ENCODE data around the gene CNOT1. TPM values are rescaled to one million over a fixed set of nuclear protein-coding genes. Genes with fewer than 3 reads are reported as not detected.
"Not testable (repeated sequence)": the region's sequence is repeated elsewhere in the genome, so short reads cannot be mapped to it uniquely, and the experiment has no call there.

Gene CNOT1
- total and polyA plus RNA-seq, 2 experiments from 2014 or later: 49.3 to 71.8 TPM

DNA sequence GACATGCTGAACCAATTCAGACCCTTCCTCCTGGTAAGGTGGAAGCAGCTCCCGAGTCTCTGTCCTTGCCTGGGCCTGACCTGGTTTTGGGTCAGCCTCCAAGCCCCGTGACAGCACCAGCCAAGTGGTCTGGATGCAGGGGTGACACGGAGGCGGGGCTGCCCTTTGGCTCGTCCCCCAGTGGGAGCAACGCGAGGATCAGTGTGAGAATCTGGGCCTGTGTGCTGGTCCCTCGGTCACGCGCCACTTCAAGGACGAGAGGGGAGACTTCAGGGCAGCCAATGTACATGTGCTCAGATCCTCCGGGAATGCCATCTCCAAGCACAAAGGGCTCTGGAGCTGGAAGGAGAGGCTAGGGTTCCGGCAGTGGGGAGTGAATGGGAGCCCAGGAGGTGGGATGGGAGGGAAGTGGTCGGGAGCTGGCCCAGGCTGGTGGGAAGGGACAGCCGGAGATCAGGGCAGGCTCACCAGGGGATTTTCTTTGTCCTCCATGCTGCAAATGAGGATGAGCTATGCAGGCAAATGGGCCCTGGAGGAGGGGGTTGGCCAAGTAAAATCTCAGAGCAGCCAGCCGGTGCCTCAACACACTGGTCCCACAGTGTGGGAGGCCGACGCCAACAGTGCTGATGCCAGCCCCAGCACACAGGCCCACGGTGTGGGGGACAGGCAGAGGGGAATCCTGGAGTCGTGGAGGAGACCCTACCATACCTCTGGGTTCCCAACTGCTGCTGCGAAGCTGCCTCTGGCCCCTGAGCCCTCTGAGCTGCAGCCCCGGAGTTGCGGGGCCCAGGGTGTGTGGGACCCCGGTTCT, 133.9 kb downstream of the CNOT1 start:
- Histone ChIP-seq H3K36me3 (no peaks in the 10 kb centered on the region), H3K4me1 (ENCODE audit: low read depth) (peaks cover 3% of the 10 kb centered on the region), H3K4me3 (no peak overlapping the region), H3K27me3 (no peaks in the 10 kb centered on the region), H3K9me3 (ENCODE audit: low read depth) (no peaks in the 10 kb centered on the region), H3K27ac (no peak overlapping the region)
- no peak for DNase-seq (ENCODE audit: low read depth in 1 of 2, low spot score in 1 of 2)
- TF ChIP-seq, protein P1, sequence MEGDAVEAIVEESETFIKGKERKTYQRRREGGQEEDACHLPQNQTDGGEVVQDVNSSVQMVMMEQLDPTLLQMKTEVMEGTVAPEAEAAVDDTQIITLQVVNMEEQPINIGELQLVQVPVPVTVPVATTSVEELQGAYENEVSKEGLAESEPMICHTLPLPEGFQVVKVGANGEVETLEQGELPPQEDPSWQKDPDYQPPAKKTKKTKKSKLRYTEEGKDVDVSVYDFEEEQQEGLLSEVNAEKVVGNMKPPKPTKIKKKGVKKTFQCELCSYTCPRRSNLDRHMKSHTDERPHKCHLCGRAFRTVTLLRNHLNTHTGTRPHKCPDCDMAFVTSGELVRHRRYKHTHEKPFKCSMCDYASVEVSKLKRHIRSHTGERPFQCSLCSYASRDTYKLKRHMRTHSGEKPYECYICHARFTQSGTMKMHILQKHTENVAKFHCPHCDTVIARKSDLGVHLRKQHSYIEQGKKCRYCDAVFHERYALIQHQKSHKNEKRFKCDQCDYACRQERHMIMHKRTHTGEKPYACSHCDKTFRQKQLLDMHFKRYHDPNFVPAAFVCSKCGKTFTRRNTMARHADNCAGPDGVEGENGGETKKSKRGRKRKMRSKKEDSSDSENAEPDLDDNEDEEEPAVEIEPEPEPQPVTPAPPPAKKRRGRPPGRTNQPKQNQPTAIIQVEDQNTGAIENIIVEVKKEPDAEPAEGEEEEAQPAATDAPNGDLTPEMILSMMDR (IDR thresholded peaks at IDR 0.05; ENCODE audit: low read depth, low read length): no peak

DNA sequence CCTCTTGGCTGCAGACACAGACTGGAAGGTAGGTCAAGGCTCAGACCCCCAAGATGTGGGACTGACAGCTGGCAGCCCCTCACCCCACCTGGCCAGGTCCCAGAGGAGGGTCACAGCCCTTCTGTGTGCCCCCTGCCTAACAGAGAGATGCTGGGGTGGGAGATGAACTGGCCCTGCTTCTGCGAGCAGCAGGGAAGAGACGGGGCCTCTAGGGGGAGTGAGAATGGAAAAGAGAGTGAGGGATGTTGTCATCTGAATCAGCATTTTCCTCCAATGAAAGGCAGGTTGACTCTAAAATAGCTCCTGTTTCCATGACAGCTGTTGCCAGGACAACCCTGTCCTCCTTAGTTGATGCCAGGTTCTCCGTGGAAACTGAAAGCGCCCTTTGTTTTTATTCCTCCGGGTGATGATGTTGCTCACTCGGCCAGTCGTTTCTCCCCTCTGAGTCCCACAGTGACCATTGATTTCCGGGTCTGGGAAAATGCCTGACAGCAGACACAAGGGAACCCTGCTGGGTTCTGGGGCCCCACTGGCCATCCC, 134.6 kb downstream of the CNOT1 start:
- H3K36me3 ChIP-seq: no peaks in the 10 kb centered on the region
- no peak overlapping the region for H3K27ac ChIP-seq
- TF ChIP-seq, protein P1 (IDR thresholded peaks at IDR 0.05; ENCODE audit: low read depth, low read length): peak; percentile 80
- no peak overlapping the region for H3K4me3 ChIP-seq
- no peaks in the 10 kb centered on the region for H3K4me1 ChIP-seq (ENCODE audit: low read depth)
- DNase-seq (ENCODE audit: low read depth in 1 of 2, low spot score in 1 of 2): peak; percentile 85 to 97
- no peaks in the 10 kb centered on the region for H3K27me3 ChIP-seq
- H3K9me3 ChIP-seq (ENCODE audit: low read depth): no peaks in the 10 kb centered on the region

DNA sequence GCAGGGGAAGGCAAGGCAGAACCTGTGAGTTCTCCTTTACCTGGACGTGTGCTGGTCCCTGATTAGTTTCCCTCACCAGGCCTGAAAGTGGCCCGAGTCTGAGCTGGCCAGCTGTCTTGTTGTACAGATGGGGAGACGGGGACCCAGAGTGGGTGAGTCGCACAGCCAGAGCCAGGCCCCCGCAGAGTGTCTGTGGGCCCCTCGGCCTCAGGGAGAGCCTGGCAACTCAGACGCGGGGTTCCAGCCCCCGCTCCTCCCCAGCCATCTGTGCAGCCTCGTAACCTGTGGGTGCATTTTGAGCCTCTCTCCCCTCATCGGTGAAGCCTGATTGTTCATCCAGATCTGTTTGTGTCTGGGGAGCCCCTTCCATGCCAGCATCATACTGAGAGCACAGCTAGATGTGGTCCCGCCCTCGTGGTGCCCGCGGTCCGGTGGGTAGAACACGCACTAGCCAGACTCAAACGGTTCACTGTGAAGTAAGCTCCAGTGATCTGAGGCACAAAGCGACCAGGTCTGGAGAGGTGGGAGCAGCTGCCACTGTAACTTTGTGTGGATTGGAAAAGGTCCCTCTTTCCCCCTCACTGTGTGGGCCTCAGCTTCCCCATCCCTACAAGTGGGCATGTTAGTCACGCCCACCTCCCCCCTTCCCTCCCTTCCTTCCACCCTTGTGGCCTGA, 135.7 kb downstream of the CNOT1 start:
- TF ChIP-seq, protein P1 (IDR thresholded peaks at IDR 0.05; ENCODE audit: low read depth, low read length): no peak
- H3K36me3 ChIP-seq: no peaks in the 10 kb centered on the region
- no peaks in the 10 kb centered on the region for H3K4me1 ChIP-seq (ENCODE audit: low read depth)
- H3K4me3 ChIP-seq: no peak overlapping the region
- H3K27ac ChIP-seq: no peak overlapping the region
- no peaks in the 10 kb centered on the region for H3K27me3 ChIP-seq
- no peaks in the 10 kb centered on the region for H3K9me3 ChIP-seq (ENCODE audit: low read depth)
- DNase-seq (ENCODE audit: low read depth in 1 of 2, low spot score in 1 of 2): no peak

DNA sequence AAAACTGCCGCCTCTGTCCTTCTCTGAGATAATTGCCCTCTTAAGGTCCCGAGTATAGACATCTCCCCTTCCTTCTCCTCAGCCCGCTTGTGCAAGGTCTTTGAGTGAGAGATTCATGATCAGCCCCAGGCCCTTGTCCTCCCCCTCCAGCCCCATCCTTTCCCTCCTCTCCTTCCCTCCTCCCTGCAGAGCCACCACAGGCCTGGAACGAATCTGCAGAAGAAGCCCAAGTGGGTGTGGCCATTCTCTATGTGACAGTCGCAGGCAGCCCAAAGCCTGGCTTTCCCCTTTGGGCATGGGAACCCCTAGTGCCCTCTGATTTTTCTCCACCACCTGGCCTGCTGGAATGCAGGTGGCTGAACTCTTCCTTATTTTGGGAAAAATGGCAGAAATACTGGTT, 136.9 kb downstream of the CNOT1 start:
- no peaks in the 10 kb centered on the region for H3K4me1 ChIP-seq (ENCODE audit: low read depth)
- no peak overlapping the region for H3K4me3 ChIP-seq
- H3K27me3 ChIP-seq: no peaks in the 10 kb centered on the region
- no peaks in the 10 kb centered on the region for H3K9me3 ChIP-seq (ENCODE audit: low read depth)
- DNase-seq (ENCODE audit: low read depth in 1 of 2, low spot score in 1 of 2): no peak
- no peaks in the 10 kb centered on the region for H3K36me3 ChIP-seq
- TF ChIP-seq, protein P1 (IDR thresholded peaks at IDR 0.05; ENCODE audit: low read depth, low read length): no peak
- H3K27ac ChIP-seq: no peak overlapping the region

DNA sequence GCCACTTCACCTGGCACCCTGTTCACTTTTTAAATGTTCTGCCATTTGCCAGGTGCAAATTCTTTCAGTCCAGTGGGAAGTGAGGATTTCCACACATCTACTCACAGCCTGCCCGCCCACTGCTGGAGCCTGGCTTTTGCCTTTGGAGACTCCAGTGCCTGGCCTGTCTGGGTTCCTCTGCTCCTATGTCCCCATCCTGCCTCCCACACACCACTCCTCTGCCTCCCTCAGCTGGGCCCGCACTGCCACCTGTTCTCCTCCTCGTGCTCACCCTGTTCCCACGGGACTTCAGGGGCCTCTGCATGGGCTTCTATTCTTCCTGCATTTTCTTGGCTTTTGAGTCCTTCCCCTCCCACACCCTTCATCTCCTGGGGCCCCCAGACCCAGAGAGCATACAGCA, 137.6 kb downstream of the CNOT1 start:
- Histone ChIP-seq H3K27me3 (no peaks in the 10 kb centered on the region), H3K9me3 (ENCODE audit: low read depth) (no peaks in the 10 kb centered on the region), H3K36me3 (no peaks in the 10 kb centered on the region), H3K4me1 (ENCODE audit: low read depth) (no peaks in the 10 kb centered on the region), H3K27ac (no peak overlapping the region), H3K4me3 (no peak overlapping the region)
- no peak for DNase-seq (ENCODE audit: low read depth in 1 of 2, low spot score in 1 of 2)
- TF ChIP-seq, protein P1 (IDR thresholded peaks at IDR 0.05; ENCODE audit: low read depth, low read length): no peak

DNA sequence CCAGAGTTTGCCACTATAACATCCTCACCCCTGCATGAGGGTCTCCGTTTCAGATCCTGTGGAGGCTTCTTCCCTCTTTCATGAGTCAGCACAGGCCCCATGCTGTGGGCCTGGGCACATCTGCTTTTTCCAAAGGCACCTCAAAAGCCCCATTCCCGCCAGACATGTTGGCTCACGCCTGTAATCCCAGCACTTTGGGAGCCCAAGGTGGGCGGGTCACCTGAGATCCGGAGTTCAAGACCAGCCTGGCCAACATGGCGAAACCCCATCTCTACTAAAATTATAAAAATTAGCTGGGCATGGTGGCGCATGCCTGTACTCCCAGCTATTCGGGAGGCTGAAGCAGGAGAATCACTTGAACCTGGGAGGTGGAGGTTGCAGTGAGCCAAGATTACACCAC, 139.1 kb downstream of the CNOT1 start:
- DNase-seq (ENCODE audit: low read depth in 1 of 2, low spot score in 1 of 2); H3K27ac ChIP-seq; H3K9me3 ChIP-seq (ENCODE audit: low read depth); H3K4me1 ChIP-seq (ENCODE audit: low read depth); H3K27me3 ChIP-seq; H3K36me3 ChIP-seq; H3K4me3 ChIP-seq: not testable (repeated sequence)

Data from cardiac muscle cell (in vitro differentiated cells and primary cell).